Gastroesophageal sphincter (tissue), 4 donors: Measurements from ENCODE around the gene PCID2. TPM values are rescaled to one million over a fixed set of nuclear protein-coding genes. Genes with fewer than 3 reads are reported as not detected.

ENCODE experiments used
- ATAC-seq: fragments of 150-250 bp; one replicate; pipeline ENCODE4 v1.9.1; 2016; ENCODE audit warnings: mild to moderate bottlenecking, moderate library complexity
- H3K27ac ChIP-seq, 4 donors: fragments of 200-600 bp; sonication (generic) in 3 of 4; 1 replicate in 3 of 4; 2 replicates in 1 of 4; pipeline ENCODE4 v1.5.1; 2016 to 2019
- H3K27me3 ChIP-seq: fragments of 200-600 bp; sonication (generic); one replicate; pipeline ENCODE4 v1.5.1; 2019
- H3K36me3 ChIP-seq, 2 donors: fragments of 200-600 bp; sonication (generic); one replicate each; pipeline ENCODE4 v1.5.1; 2019; ENCODE audit warnings: control low read depth in 1 of 2
- H3K4me1 ChIP-seq, 3 donors: fragments of 200-600 bp; sonication (generic); 1 replicate in 2 of 3; 2 replicates in 1 of 3; pipeline ENCODE4 v1.5.1; 2016 to 2019; ENCODE audit warnings: control low read depth in 2 of 3
- H3K4me3 ChIP-seq, 2 donors: fragments of 200-600 bp; sonication (generic); one replicate each; pipeline ENCODE4 v1.5.1; 2019; ENCODE audit warnings: mild to moderate bottlenecking in 1 of 2, moderate library complexity in 1 of 2
- H3K9me3 ChIP-seq, 3 donors: fragments of 200-600 bp; sonication (generic); one replicate each; pipeline ENCODE4 v1.5.1; 2017 to 2019; ENCODE audit warnings: control low read depth in 2 of 3
- CTCF ChIP-seq, 4 experiments: fragments of 200-600 bp in 2 of 4; fragments of 450-650 bp in 2 of 4; sonication (generic) in 1 of 4; IDR thresholded peaks; one replicate each; pipeline ENCODE4 v1.5.1; 2017 to 2019; ENCODE audit warnings: antibody characterized with exemption in 4 of 4, mild to moderate bottlenecking in 2 of 4, moderate library complexity in 2 of 4
- EP300 ChIP-seq: sonication (generic); formaldehyde crosslinking; IDR thresholded peaks from one replicate; pipeline ENCODE4 v1.6.1; 2017; ENCODE audit warnings: antibody characterized with exemption, mild to moderate bottlenecking
- POLR2A ChIP-seq, 2 donors: fragments of 450-650 bp; IDR thresholded peaks; one replicate each; pipeline ENCODE4 v1.6.1; 2017; ENCODE audit warnings: antibody characterized with exemption in 2 of 2, mild to moderate bottlenecking in 2 of 2, moderate library complexity in 1 of 2
- POLR2AphosphoS5 ChIP-seq: sonication (generic); formaldehyde crosslinking; IDR thresholded peaks from one replicate; pipeline ENCODE4 v1.6.1; 2017; ENCODE audit warnings: antibody characterized with exemption
- WGBS, 2 donors: methylation state at CpG; one replicate each; pipeline ENCODE4 v1.1.5; 2018; ENCODE audit warnings: low coverage in 1 of 2; 5-methylcytosine and 5-hydroxymethylcytosine counted together
- total RNA-seq, 4 donors: library from RNA; depleted of rRNA; stranded (reverse); fragments of >200 nt; gene quantifications; one replicate each; pipeline ENCODE4 v1.1.0, GENCODE V29; 2016

The PCID2 gene
- total RNA-seq, 4 donors from 2014 or later: 43.7 to 76.0 (median 48.8) TPM

GRCh38 chr13:113145496-113145895, 63.0 kb downstream of the PCID2 start:
- H3K36me3 ChIP-seq: peaks cover 0 to 22% of the 10 kb centered on the region in 2 donors
- no peak for ATAC-seq

GRCh38 chr13:113144255-113144629, 64.2 kb downstream of the PCID2 start:
- ATAC-seq: no peak
- no peaks in the 10 kb centered on the region for H3K27me3 ChIP-seq
- H3K27ac ChIP-seq: no peak overlapping the region
- WGBS, 2 donors: 90% methylated on average over 5 of the region's 12 CpGs; no CpG with 5 or more reads in 1 of the 2 donors
- H3K36me3 ChIP-seq: peaks cover 0 to 23% of the 10 kb centered on the region in 2 donors
- no peaks in the 10 kb centered on the region for H3K4me1 ChIP-seq
- TF ChIP-seq EP300 (no peak), POLR2A (IDR thresholded peaks at IDR 0.05) (no peak), CTCF (IDR thresholded peaks at IDR 0.05) (no peak), POLR2AphosphoS5 (no peak)
- no peak overlapping the region for H3K4me3 ChIP-seq
- no peaks in the 10 kb centered on the region for H3K9me3 ChIP-seq

More at GRCh38 chr13:113145496-113145895, 63.0 kb downstream of the PCID2 start:
- 85 to 93% methylated on average over 5 to 9 of the region's 12 CpGs for whole genome bisulfite sequencing, 2 donors
- Histone ChIP-seq H3K4me3 (no peak overlapping the region), H3K27me3 (no peaks in the 10 kb centered on the region), H3K9me3 (no peaks in the 10 kb centered on the region), H3K4me1 (no peaks in the 10 kb centered on the region), H3K27ac (no peak overlapping the region)
- TF ChIP-seq CTCF (IDR thresholded peaks at IDR 0.05) (no peak), POLR2A (IDR thresholded peaks at IDR 0.05) (no peak), POLR2AphosphoS5 (no peak)

GRCh38 chr13:113143466-113144254, 64.8 kb downstream of the PCID2 start:
- Histone ChIP-seq H3K4me3 (no peak overlapping the region), H3K4me1 (no peaks in the 10 kb centered on the region), H3K36me3 (peaks cover 0 to 23% of the 10 kb centered on the region in 2 donors), H3K27me3 (no peaks in the 10 kb centered on the region), H3K27ac (no peak overlapping the region), H3K9me3 (no peaks in the 10 kb centered on the region)
- TF ChIP-seq EP300 (no peak), POLR2AphosphoS5 (no peak), CTCF (IDR thresholded peaks at IDR 0.05) (no peak), POLR2A (IDR thresholded peaks at IDR 0.05) (no peak)
- no peak for ATAC-seq
- 85 to 88% methylated on average over 11 to 15 of the region's 39 CpGs for WGBS, 2 donors

- ATAC-seq: no peak
- no peak overlapping the region for H3K27ac ChIP-seq
- H3K27me3 ChIP-seq: no peaks in the 10 kb centered on the region
- H3K9me3 ChIP-seq: no peaks in the 10 kb centered on the region
- H3K4me1 ChIP-seq: no peaks in the 10 kb centered on the region
- WGBS, 2 donors: 85% methylated on average over 7 of the region's 7 CpGs; no CpG with 5 or more reads in 1 of the 2 donors
- TF ChIP-seq POLR2AphosphoS5: no peak
- TF ChIP-seq EP300: no peak
- no peak for TF ChIP-seq CTCF (IDR thresholded peaks at IDR 0.05)
- TF ChIP-seq POLR2A (IDR thresholded peaks at IDR 0.05): no peak
- H3K4me3 ChIP-seq: no peak overlapping the region
- H3K36me3 ChIP-seq: peaks cover 0 to 23% of the 10 kb centered on the region in 2 donors
These were observed 65.6 kb downstream of the PCID2 start for GRCh38 chr13:113142876-113143275.

GRCh38 chr13:113141601-113141970, 66.9 kb downstream of the PCID2 start:
- Histone ChIP-seq H3K4me1 (no peaks in the 10 kb centered on the region), H3K4me3 (no peak overlapping the region), H3K9me3 (no peaks in the 10 kb centered on the region), H3K27me3 (no peaks in the 10 kb centered on the region), H3K27ac (no peak overlapping the region), H3K36me3 (peaks cover 0 to 23% of the 10 kb centered on the region in 2 donors)
- TF ChIP-seq EP300: no peak
- TF ChIP-seq POLR2AphosphoS5: no peak
- TF ChIP-seq POLR2A (IDR thresholded peaks at IDR 0.05): no peak
- TF ChIP-seq CTCF (IDR thresholded peaks at IDR 0.05): no peak
- 97% methylated on average over 6 of the region's 18 CpGs; no CpG with 5 or more reads in 1 of the 2 donors for WGBS, 2 donors
- ATAC-seq: no peak
